Measurements from ENCODE around the gene ANKRD11.
"Not testable (repeated sequence)": the region's sequence is repeated elsewhere in the genome, so short reads cannot be mapped to it uniquely, and the experiment has no call there.

ANKRD11 gene

DNA sequence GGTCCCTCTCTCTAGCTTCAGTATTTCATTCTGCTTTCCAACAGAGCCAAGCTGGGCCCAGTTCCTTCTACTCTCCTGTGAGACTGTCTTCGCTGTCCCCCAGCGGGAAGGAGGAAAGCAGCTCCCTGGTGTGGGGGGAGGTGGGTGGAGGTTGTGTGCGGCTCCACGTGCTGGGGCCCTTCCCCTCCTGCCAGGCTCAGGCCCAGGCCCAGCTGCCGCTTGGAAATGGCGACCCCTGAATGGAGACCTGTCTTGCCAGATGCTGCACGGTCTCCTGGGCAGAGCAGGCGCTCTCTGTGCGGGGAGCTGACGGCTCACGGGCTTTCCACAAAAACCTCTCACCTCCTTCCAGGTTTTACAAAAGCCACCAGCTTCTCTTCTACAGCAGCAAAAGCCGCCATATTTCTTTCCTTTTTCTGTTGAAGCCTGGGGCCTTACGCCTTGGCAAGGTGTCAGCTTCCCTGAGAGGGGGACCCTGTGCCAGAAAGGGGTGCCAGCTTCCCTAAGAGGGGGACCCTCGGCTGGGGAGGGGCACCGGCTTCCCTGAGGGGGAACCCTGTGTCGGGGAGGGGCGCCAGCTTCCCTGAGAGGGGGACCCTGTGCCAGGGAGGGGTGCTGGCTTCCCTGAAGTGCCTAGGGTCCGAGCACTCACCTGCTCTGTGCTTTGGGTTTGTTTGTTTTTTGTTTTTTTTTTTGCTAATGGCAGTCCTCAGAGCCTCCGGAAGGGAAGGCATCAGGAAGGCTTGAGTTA, 225.4 kb downstream of the ANKRD11 start:
- DNase-seq (ENCODE audit: low read depth) = no peak

DNA sequence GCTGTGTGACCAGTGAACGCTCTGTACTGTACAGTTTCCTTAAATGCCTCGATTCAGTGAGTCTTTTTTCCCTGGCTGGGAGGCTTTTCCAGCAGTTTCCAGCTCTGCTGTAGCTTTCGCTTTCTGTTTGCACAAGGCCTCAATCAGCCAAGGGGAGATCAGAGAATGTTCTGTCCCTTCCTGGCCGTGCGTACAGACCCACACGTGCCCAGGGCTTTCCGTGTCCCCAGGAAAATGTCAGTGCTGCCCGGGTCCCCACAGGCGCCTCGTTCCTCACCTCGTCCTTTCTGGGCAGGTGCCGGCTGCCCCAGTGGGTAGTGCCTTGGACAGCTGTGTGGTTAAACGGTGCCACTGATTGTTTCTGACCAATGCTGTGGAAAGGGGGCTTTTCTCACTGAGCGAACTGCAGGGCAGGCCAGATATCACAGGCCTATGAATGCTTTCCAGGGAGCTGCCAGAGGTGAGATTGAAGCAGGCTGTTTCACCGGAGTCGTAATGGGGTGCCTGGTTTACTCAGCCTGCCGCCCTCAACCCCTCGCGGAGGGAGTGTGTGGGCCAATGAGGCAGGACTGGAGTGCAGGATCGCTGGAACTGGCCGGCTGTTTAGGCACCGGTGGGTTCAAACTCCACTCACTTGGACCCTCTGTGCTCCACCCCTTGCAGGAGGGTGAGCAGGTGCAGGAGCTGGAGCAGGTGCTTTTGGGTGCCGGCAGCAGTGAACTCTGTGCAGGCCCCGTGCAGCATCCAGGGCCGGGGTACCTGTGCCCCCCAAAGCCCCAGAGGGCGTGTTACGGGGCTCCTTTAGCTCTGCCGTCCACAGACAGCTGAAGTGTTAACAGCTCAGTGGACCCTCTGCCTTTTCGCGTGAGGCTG, 228.4 kb downstream of the ANKRD11 start:
- DNase-seq (ENCODE audit: low read depth) = peak; percentile 13

DNA sequence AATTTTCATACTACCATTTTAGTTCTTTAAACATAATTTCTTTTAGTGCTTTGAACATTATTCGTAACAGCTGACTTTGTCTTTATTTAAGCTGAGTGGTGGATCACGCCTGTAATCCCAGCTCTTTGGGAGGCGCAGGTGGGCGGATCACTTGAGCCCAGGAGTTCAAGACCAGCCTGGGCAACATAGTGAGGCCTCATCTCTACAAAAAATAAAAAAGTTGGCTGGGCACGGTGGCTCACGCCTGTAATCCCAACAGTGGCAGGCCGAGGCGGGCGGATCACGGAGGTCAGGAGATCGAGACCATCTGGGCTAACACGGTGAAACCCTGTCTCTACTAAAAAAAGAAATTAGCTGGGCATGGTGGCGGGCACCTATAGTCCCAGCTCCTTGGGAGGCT, 230.5 kb downstream of the ANKRD11 start:
- not testable (repeated sequence) for DNase-seq (ENCODE audit: low read depth)

DNA sequence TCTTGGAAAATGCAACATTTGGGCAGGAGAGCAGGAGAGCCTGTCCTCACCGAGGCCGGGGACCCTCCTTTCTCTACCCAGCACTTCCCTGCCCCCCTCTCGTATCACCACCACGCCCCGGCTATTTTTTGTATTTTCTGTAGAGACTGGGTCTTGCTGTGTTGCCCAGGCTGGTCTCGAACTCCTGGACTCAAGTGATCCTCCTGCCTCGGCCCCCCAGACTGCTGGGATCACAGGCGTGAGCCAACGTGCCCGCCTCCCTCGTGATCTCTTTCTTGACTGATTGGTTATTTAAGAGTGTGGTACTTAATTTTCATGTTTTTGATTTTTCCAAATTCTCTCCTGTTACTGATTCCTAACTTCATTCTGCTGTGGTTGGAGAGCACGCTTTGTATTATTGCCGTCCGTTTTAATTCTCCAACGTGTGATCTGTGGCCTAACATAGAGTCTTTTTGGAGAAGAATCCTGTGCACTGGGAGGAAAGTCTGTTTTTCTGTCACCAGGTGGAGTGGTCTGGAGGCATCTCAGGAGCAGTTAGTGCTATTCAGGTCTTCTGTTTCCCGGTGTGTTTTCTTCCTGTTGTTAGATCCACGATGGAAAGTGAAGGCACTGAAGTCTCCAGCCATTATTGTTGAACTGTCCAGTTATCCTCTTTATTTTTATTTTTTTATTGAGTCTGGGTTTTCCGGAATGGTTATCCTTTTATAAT, 232.4 kb downstream of the ANKRD11 start:
- no peak for DNase-seq (ENCODE audit: low read depth)

DNA sequence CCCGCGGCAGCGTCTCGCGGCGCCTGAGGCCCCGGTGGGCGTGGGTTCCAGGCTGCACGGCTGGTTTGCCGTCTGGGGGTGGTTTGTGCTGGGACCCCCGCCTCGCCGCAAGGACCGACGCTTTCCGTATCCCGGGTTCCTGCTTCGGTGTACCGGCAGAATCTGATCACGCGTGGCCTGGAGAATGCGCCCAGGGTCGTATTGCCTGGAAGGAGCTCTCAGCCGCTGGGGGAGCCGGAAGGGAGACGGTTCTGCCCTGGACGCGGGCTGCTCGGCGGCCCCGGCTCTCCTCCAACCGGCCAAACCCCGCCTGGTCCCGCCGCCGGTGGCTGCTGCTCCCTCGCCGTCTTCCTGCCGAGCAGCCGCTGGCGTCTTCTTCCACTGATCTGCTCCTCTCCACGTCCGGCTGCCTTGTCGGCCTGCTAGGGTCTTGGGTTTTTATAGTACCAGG, 233.1 kb downstream of the ANKRD11 start:
- no peak for DNase-seq (ENCODE audit: low read depth)

DNA sequence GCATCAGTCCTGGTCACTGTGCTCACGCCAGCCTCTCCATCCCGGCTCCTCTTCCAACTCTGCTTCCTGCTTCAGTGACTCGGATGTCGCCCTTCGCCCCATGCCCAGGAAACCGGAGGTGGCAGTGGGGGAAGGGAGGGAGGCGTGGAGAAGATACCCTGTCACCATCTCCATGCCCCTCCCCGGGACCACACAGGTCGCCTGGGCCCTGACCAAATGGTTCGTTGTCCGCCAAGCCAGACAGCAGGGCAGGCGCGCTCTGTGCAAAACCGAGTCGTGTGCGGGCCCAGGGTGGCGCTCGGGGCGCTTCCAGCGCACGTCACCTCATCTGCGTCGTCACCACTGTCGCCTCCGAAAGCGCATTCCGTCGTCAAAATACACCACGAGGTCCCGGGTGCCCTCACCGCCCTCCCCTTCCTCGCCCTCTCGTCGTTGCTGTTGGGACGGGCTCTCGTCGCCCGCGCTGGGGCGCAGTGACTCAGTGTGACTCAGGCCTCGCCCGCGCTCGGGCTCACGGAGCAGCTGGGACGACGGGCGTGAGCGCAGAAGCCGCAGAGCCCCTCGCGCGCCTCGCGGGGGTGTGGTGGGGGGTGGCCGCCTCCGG, 233.6 kb downstream of the ANKRD11 start:
- peak; percentile 31 for DNase-seq (ENCODE audit: low read depth)

DNA sequence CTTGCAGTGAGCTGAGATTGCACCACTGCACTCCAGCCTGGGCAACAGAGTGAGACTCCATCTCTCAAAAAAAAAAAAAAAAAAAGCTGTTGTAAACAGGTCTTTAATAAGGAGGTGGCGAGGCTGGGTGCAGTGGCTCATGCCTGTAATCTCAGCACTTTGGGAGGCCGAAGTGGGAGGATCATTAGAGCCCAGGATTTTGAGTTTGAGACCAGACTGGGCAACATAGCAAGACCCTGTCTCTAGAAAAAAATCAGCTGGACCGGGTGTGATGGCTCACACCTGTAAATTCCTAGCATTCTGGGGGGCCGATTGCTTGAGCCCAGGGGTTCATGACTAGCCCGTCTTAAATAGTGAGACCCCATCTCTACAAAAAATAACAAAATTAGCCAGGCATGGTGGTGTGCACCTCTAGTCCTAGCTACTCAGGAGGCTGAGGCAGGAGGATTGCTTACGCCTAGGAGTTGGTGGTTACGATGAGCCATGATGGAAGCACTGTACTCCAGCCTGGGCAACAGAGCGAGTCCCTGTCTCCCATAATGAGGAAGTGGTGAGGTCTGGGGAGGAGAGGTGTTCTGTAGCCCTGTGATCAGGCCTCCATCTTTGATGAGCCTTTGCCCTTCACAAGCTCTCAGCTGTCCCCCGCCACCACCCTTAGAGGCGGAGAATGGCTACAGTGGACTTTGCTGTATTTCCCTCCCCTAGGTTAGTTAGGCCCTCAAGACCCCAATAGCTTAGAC, 236.6 kb downstream of the ANKRD11 start:
- DNase-seq (ENCODE audit: low read depth) = no peak

DNA sequence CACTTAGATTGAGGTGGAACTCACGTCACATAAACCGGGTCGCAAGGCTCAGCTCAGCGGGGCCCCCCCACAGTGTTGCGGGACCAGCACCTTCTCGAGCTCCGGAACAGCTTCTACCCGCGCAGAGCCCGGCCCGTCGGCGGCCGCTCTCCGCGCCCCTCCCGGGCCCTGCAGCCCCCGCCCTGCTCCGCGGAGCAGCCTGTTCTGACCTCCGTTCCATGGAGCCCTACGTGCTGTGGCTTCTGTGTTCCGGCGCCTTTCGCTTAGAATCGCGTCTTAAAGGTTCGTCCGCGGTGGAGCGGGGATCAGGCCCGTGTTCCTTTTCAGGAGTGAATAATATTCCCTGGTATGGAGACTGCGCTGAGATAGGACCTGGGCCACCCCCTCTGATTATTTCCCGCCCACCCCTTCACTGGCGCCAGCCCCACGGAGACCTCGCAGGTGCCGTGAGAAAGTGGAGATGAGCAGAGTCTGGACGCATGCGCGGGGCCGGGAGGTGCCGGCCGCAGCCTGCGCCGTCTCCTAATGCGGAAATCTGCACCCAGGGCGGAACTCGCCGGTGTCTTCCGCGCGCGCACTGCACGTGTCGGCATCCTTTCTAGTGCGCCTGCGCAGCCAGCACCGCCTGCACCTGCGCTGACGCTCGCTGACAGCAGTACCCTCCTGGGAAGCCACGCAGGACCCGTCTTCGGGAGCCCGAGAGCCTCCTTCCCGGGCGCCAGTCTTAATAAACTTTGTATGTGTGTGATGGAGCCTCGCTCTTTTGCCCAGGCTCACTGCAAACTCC, 242.0 kb downstream of the ANKRD11 start:
- DNase-seq (ENCODE audit: low read depth) = no peak

DNA sequence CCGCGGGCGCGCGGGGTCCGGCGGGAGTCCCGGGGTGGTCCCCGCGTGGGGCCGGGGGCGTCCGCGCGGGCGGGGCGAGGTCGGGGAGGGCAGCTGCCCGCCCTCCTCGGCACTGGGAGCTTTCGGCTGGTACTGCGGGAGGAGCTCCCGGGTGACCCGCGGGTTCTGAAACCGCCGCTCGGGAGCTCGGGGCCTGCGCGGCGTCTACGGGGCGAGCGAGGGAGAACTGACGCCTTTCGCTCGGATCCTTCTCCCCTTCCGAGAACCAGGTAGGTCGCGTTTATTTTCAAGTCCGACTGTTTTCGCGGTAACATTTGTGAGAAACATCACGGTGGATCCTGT, 242.7 kb downstream of the ANKRD11 start:
- not testable (repeated sequence) for DNase-seq (ENCODE audit: low read depth)

DNA sequence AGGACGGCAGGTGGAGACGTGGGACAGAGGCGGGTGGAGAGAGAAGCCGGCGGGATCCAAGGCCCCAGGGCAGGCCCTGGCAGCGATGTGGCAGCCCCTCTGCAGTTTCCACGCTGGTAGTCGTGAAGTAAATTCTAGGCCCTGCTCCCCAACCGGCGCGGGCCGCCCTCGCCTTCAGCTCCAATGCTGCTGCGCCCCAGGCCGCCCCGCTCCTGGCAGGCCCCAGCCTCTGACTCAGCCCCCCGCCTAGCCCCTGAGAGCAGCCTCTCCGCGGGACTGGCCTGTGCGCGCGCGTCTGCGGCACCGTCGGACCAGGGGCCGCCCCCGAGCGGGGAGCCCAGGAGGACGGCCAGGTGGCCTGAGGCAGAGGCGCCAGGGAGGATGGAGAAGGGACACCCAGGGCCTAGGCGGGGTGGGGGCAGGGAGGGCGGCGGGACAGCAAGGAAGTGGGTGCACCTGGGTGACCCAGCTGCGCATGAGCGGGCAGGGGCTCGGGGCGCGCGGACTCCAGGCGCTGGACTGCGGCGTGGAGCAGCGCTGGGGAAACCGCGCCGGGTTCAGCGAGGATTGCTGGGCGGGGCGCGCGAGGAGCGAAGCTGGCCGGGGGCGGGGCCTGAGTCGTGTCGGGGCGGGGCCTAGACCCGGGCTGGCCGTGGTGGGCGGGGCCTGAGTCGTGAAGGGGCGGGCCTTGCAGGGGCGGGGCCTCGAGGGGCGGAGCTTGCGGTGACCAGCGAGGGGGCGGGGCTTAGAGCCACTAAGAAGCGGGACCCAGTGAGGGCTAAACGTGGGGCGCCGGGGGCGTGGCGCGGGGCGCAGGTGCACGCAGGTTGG, 243.2 kb downstream of the ANKRD11 start:
- DNase-seq (ENCODE audit: low read depth) = peak; percentile 44

DNA sequence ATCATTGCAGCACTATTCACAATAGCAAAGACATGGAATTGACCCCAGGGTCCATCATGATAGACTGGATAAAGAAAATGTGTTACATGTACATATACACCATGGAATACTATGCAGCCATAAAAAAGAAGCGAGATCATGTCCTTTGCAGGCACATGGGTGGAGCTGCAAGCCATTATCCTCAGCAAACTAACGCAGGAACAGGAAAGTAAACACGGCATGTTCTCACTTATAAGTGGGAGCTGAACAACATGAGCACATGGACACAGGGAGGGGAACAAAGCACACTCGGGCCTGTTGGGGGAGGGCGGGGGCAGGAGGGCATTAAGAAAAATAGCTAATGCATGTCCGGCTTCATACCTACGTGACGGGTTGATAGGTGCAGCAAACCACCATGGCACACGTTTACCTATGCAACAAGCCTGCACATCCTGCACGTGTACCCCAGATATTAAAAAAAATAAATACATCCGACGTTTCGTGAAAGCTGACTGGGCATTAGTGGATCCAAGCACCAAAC, 243.9 kb downstream of the ANKRD11 start:
- no peak for DNase-seq (ENCODE audit: low read depth)

DNA sequence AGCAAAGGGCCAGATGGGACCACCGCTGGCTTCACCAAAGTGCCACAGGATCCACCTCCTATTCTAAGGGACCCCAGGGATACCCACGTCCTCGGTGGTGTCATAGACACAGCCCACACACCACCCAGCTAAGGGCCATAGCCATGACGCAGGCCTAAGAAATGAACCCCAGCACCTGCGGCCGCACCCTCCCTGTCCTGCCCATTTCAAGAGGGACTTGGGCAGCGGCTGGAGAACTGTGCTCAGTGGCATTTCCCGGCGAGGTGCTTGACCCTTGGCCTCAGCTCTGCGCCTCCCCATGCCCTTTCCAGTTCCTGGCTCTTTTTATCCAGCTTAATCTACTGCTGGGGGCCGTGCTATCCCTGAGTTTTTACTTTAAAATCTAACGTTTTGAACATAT, 245.6 kb downstream of the ANKRD11 start:
- DNase-seq (ENCODE audit: low read depth) = no peak

DNA sequence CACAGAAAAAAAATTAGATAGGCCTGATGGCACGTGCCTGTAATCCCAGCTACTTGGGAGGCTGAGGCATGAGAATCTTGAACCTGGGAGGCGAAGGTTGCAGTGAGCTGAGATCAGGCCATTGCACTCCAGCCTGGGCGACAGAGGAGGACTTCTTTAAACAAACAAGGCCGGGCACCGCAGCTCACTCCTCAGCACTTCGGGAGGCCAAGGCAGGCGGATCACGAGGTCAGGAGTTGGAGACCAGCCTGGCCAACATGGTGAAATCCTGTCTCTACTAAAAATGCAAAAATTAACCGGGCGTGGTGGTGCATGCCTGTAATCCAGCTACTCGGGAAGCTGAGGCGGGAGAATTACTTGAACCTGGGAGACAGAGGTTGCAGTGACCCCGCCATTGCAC, 246.1 kb downstream of the ANKRD11 start:
- not testable (repeated sequence) for DNase-seq (ENCODE audit: low read depth)

DNA sequence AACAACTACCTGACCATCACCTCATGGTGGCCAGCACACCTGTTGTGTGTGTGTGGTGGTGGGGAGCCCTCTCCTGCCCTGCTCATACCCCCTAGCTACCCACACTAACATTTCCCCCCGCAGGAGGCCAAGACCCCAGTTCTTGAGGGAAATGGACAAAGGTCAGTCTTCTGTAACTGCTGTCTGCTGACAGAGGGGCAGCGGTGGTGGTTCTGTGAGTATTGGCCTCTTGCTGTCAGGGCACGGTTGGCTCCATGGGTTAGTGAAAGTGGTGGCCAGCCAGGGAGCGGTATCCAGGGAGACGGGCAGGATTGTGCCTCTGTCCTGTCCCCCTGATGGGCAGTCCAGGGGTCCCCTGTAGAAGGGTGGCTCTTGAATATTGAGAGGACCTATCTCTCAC, 246.7 kb downstream of the ANKRD11 start:
- no peak for DNase-seq (ENCODE audit: low read depth)

DNA sequence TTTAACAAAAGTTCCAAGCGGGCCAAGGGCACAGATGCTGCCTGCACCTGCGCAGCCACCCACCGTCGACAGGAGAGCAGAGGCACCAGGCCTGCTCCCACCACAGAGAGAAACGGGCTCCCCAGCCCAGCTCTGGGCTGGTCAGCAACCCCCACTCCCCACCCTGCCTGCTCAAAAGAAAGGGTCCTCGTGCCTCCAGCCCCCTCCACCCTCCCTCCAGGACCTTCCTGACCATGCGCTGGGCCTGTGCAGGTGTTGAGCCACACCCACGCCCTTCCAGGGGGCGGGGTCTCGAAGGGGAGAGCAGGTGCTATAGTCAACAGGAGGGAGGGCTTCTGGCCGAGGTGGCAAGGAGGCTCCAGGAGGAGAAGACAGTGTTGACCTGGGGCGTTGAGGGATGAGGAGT, 247.6 kb downstream of the ANKRD11 start:
- no peak for DNase-seq (ENCODE audit: low read depth)

DNA sequence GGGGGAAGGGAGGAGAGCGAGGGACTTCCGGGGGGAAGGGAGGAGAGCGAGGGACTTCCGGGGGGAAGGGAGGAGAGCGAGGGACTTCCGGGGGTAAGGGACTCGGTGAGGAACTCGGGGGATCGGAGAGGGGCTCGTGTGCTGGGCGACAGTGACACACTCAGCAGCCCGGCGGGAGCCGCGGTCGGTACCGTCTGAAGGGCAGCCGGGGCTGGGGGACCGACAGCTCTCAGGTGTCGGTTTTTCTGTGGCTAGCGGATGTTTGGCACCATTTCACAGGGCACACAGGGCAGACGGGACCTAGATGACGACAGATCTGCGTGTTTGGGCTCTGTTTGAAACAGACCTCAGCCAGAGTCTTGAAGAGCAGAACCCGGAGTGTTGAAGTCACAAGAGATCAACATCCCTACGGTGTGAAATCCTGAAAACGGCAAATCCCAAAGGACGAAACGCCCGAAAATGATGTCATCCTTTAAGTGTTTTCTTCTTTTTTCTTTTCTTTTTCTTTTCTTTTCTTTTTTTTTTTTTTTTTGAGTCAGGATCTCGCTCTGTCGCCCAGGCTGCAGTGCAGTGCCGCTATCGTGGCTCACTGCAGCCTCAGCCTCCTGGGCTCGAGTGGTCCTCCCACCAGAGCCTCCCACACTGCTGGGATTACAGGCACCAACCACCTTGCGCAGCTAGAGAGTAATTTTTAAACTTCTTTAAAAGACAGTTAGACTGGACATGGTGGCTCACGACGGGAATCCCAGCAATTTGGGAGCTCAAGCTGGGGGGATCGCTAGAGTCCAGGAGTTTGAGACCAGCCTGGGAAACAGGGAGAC, 249.0 kb downstream of the ANKRD11 start:
- DNase-seq (ENCODE audit: low read depth) = peak; percentile 47

DNA sequence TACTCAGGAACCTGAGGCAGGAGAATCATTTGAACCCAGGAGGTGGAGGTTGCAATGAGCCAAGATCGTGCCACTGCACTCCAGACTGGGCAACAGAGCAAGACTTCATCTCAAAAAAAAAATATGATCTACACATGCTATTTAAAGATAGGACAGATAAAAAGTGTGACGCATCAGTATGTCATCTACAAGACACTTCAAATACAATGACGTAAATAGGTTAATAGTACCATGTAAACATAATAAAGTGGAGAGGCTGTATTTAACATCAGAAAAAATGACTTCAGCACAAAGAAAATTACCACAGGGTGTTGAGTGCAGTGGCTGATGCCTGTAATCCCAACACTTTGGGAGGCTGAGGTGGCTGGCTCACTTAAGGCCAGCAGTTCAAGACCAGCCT, 252.6 kb downstream of the ANKRD11 start:
- no peak for DNase-seq (ENCODE audit: low read depth)

DNA sequence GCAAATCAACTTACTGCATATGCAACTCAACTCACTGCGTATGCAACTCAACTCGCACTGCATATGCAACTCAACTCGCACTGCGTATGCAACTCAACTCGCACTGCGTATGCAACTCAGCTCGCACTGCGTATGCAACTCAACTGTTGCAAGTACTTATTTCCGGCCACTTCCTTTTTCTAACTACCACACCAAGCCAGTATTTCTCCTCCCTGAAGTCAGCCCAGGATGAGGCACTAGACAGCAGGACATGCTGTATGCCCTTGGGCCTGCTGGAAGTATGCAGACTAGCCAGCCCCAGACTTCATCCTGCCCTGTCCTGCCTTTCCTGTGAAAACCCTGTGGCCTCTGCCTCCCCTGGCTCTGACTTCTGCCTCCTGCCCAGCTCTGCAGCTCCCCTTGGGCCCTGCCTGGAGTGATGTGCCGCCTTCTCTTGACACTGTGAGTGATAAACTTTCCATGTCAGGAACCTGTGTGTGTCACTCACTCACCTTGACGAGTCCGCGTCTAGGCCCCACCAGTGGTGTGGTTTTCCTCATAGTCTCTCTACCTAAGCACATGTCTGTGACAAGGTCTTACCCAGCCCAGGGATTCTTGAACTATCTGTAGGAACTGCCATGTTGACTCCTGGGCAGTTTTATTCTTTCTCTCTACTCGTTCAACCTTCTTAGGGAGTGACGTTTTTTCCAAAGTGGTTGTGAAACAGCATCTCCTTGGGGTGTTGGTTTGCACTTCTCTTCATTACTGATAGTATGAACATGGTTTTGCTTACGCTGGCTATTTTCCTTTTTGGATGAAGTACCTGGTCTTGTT, 256.5 kb downstream of the ANKRD11 start:
- no peak for DNase-seq (ENCODE audit: low read depth)
